GM19240 (cell line): ENCODE data around the gene GRK3.
A peak's percentile ranks its signal among the peaks of the same experiment; 100 is the strongest.
"Not testable (repeated sequence)": the region's sequence is repeated elsewhere in the genome, so short reads cannot be mapped to it uniquely, and the experiment has no call there.

ENCODE experiments used
- DNase-seq: peaks from one replicate; pipeline ENCODE4 v3.0.0; 2011; ENCODE audit warnings: low spot score; ENCODE audit not compliant: insufficient read length

GRK3 gene

GRCh38 chr22:25625747-25626623 lies 61.5 kb downstream of the GRK3 start:
- not testable (repeated sequence) for DNase-seq

GRCh38 chr22:25626624-25626990 lies 62.1 kb downstream of the GRK3 start:
- DNase-seq, result no peak

GRCh38 chr22:25627271-25627852 lies 62.9 kb downstream of the GRK3 start:
- DNase-seq, result no peak

GRCh38 chr22:25628494-25628893 lies 64.0 kb downstream of the GRK3 start:
- no peak for DNase-seq

GRCh38 chr22:25629613-25630012 lies 65.1 kb downstream of the GRK3 start:
- no peak for DNase-seq

GRCh38 chr22:25630447-25630846 lies 66.0 kb downstream of the GRK3 start:
- no peak for DNase-seq

GRCh38 chr22:25636323-25636722 lies 71.8 kb downstream of the GRK3 start:
- no peak for DNase-seq

GRCh38 chr22:25637032-25637431 lies 72.6 kb downstream of the GRK3 start:
- no peak for DNase-seq

- no peak for DNase-seq
Measured at GRCh38 chr22:25637672-25638071, 73.2 kb downstream of the GRK3 start.

- no peak for DNase-seq
Measured at GRCh38 chr22:25638638-25639037, 74.2 kb downstream of the GRK3 start.

GRCh38 chr22:25641650-25642049 lies 77.2 kb downstream of the GRK3 start:
- no peak for DNase-seq

GRCh38 chr22:25643232-25644000 lies 78.9 kb downstream of the GRK3 start:
- DNase-seq, result no peak

- DNase-seq, result no peak
Measured at GRCh38 chr22:25644122-25644521, 79.6 kb downstream of the GRK3 start.

GRCh38 chr22:25645266-25645665 lies 80.8 kb downstream of the GRK3 start:
- DNase-seq, result no peak

- DNase-seq, result no peak
Measured at GRCh38 chr22:25645964-25646363, 81.5 kb downstream of the GRK3 start.

- no peak for DNase-seq
Measured at GRCh38 chr22:25650833-25651232, 86.4 kb downstream of the GRK3 start.

- no peak for DNase-seq
Measured at GRCh38 chr22:25651332-25652085, 87.0 kb downstream of the GRK3 start.

- DNase-seq, result no peak
Measured at GRCh38 chr22:25654676-25655075, 90.2 kb downstream of the GRK3 start.

GRCh38 chr22:25655371-25655935 lies 91.0 kb downstream of the GRK3 start:
- DNase-seq, result no peak

- peak; percentile 8 for DNase-seq
Measured at GRCh38 chr22:25656724-25657123, 92.2 kb downstream of the GRK3 start.

GRCh38 chr22:25658633-25659032 lies 94.2 kb downstream of the GRK3 start:
- DNase-seq, result no peak
